OCI-LY1 (cell line): Measurements from ENCODE around the gene VPS39.

ENCODE experiments used
- H2AFZ ChIP-seq: fragments of 200-600 bp; sonication (generic), shearing (Covaris generic); 2 replicates; pipeline ENCODE4 v1.6.0; 2014; ENCODE audit warnings: antibody characterized with exemption, mild to moderate bottlenecking, low read length
- H3F3A ChIP-seq: fragments of 200-600 bp; sonication (generic), shearing (Covaris generic); 2 replicates; pipeline ENCODE4 v1.6.0; 2014; ENCODE audit warnings: mild to moderate bottlenecking, antibody characterized with exemption, low read length, moderate library complexity; ENCODE audit not compliant: insufficient read depth
- H3K27ac ChIP-seq: fragments of 200-600 bp; sonication (generic); 2 replicates; pipeline ENCODE4 v1.5.1; 2014; ENCODE audit warnings: low read length, mixed run types, mild to moderate bottlenecking, low read depth; ENCODE audit not compliant: poor library complexity, severe bottlenecking
- H3K27me3 ChIP-seq: fragments of 200-600 bp; sonication (generic); 2 replicates; pipeline ENCODE4 v1.6.0; 2014; ENCODE audit warnings: antibody characterized with exemption, mild to moderate bottlenecking, low read length, moderate library complexity; ENCODE audit not compliant: insufficient read depth
- H3K36me3 ChIP-seq: fragments of 200-600 bp; sonication (generic); 2 replicates; pipeline ENCODE4 v1.6.1; 2014; ENCODE audit warnings: mild to moderate bottlenecking, antibody characterized with exemption, low read length, moderate library complexity, mixed read lengths; ENCODE audit not compliant: insufficient read depth
- H3K4me1 ChIP-seq: fragments of 200-600 bp; sonication (generic); 2 replicates; pipeline ENCODE4 v1.5.1; 2014; ENCODE audit warnings: mild to moderate bottlenecking, low read length, moderate library complexity; ENCODE audit not compliant: insufficient read depth, severe bottlenecking
- H3K4me2 ChIP-seq: fragments of 200-600 bp; sonication (generic), shearing (Covaris generic); 2 replicates; pipeline ENCODE4 v1.6.1; 2014; ENCODE audit warnings: low read length
- H3K4me3 ChIP-seq: fragments of 200-600 bp; sonication (generic); 2 replicates; pipeline ENCODE4 v1.5.1; 2014; ENCODE audit warnings: low read length, low read depth, mild to moderate bottlenecking, mixed read lengths; ENCODE audit not compliant: poor library complexity, severe bottlenecking
- H3K79me2 ChIP-seq: fragments of 200-600 bp; shearing (Covaris generic); 2 replicates; pipeline ENCODE4 v1.6.1; 2016; ENCODE audit warnings: mixed run types, low read length, mixed read lengths; ENCODE audit not compliant: insufficient read depth
- H3K9ac ChIP-seq: fragments of 200-600 bp; sonication (generic), shearing (Covaris generic); 2 replicates; pipeline ENCODE4 v1.6.1; 2014; ENCODE audit warnings: mild to moderate bottlenecking, low read length, mixed read lengths
- H3K9me2 ChIP-seq: fragments of 200-600 bp; sonication (generic), shearing (Covaris generic); 2 replicates; pipeline ENCODE4 v1.6.1; 2014; ENCODE audit warnings: low read depth, mild to moderate bottlenecking, low read length, mixed read lengths
- H3K9me3 ChIP-seq: fragments of 200-600 bp; shearing (Covaris generic); 2 replicates; pipeline ENCODE4 v1.6.1; 2014; ENCODE audit warnings: low read length, mixed read lengths
- H4K20me1 ChIP-seq: fragments of 200-600 bp; sonication (generic), shearing (Covaris generic); 2 replicates; pipeline ENCODE4 v1.6.0; 2016; ENCODE audit warnings: mild to moderate bottlenecking, low read length; ENCODE audit not compliant: insufficient read depth
- EZH2 ChIP-seq: fragments of 200-600 bp; sonication (generic), shearing (Covaris generic); IDR thresholded peaks from 2 replicates; pipeline ENCODE4 v1.8.0; 2017; ENCODE audit warnings: borderline replicate concordance, mixed run types, mild to moderate bottlenecking, antibody characterized with exemption, low read length, moderate library complexity, mixed read lengths
- TF ChIP-seq, protein P1 (sequence below): fragments of 200-600 bp; sonication (generic), shearing (Covaris generic); IDR thresholded peaks from 2 replicates; pipeline ENCODE4 v1.5.1; 2017; ENCODE audit warnings: mild to moderate bottlenecking, antibody characterized with exemption, low read length, moderate library complexity, mixed read lengths

The VPS39 gene

DNA sequence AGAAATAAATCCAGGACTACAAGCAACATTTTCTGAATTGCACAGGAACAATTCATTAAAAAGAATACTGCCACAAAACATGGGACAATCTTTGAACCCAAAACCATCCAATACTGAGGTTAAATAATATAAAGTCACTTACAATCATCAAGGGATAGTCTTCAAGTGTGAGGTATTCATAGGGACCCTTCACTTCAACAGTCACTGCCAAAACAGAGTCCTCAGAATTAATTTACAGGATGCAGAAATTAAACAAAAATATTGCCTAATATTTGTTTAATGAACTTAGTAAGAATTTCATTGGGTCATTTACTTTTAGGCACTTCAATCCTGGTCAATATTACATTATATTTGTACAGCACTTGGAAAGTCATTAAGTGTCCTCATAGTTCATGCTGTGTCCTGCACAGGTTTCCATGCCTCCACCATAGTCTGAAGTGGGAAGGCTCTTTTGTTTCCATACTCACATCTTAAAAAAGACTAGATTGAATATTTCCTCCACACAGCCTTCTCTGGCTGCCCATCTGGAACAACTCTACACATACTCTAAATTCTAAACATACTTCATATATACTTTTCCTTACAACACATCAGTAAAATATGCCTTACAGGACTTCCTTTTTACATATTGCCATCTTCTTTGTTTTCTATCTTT lies 31.6 kb upstream of the VPS39 start:
- TF ChIP-seq, protein P1, sequence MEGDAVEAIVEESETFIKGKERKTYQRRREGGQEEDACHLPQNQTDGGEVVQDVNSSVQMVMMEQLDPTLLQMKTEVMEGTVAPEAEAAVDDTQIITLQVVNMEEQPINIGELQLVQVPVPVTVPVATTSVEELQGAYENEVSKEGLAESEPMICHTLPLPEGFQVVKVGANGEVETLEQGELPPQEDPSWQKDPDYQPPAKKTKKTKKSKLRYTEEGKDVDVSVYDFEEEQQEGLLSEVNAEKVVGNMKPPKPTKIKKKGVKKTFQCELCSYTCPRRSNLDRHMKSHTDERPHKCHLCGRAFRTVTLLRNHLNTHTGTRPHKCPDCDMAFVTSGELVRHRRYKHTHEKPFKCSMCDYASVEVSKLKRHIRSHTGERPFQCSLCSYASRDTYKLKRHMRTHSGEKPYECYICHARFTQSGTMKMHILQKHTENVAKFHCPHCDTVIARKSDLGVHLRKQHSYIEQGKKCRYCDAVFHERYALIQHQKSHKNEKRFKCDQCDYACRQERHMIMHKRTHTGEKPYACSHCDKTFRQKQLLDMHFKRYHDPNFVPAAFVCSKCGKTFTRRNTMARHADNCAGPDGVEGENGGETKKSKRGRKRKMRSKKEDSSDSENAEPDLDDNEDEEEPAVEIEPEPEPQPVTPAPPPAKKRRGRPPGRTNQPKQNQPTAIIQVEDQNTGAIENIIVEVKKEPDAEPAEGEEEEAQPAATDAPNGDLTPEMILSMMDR, result no peak
- TF ChIP-seq EZH2, result no peak
- H3K9me2 ChIP-seq, result no peaks in the 10 kb centered on the region
- H3K27me3 ChIP-seq, result no peaks in the 10 kb centered on the region
- peaks cover 51% of the 10 kb centered on the region; the same call in 1 of the 2 replicates for H3K36me3 ChIP-seq
- H3K9ac ChIP-seq, result no peak overlapping the region
- no peak overlapping the region for H3K27ac ChIP-seq
- H3F3A ChIP-seq, result no peaks in the 10 kb centered on the region
- H3K9me3 ChIP-seq, result no peaks in the 10 kb centered on the region
- H3K79me2 ChIP-seq, result no peaks in the 10 kb centered on the region
- no peak overlapping the region for H3K4me3 ChIP-seq
- no peak overlapping the region for H2AFZ ChIP-seq
- H3K4me1 ChIP-seq, result no peaks in the 10 kb centered on the region
- H4K20me1 ChIP-seq, result no peaks in the 10 kb centered on the region
- H3K4me2 ChIP-seq, result no peak overlapping the region

DNA sequence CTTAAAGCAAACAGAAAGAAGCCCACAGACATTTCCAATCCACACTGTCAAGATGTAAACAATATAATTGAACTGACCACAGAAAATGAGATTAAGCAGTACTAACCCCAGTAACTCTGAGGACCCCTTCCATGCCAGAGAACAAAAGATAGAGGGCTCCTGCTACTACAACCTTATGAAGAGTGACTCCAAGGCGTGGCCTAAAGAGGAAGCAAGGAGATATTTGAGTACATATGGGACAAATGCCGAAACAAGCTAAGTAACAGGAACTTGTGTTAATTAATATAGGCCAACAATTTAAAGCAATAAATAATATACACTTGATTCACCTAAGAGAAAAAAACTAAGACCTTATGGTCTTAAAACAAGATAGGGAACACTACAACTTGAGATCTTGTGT lies 25.0 kb upstream of the VPS39 start:
- no peak overlapping the region for H3K9ac ChIP-seq
- no peaks in the 10 kb centered on the region for H3F3A ChIP-seq
- H3K27ac ChIP-seq, result no peak overlapping the region
- H3K27me3 ChIP-seq, result no peaks in the 10 kb centered on the region
- no peaks in the 10 kb centered on the region for H3K9me2 ChIP-seq
- no peaks in the 10 kb centered on the region for H3K4me1 ChIP-seq
- H3K4me3 ChIP-seq, result no peak overlapping the region
- H2AFZ ChIP-seq, result no peak overlapping the region
- no peaks in the 10 kb centered on the region for H4K20me1 ChIP-seq
- H3K4me2 ChIP-seq, result no peak overlapping the region
- H3K79me2 ChIP-seq, result no peaks in the 10 kb centered on the region
- H3K36me3 ChIP-seq, result peaks cover 66% of the 10 kb centered on the region; the same call in 1 of the 2 replicates
- H3K9me3 ChIP-seq, result no peaks in the 10 kb centered on the region
- TF ChIP-seq EZH2, result no peak
- TF ChIP-seq, protein P1, result no peak

DNA sequence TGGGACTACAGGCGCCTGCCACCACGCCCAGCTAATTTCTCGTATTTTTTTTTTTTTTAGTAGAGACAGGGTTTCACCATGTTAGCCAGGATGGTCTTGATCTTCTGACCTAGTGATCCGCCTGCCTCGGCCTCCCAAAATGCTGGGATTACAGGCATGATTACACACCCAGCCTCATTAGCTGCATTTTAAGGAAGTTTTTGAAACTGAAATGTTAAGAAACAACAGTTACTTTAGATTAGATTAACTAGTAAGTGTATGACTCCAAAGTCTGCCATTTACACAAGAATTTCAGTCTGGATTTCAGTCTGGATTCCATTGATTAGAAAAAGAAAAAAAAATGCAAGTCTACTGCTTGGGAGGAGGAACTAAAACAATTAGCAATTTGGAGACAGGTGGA lies 24.5 kb upstream of the VPS39 start:
- Histone ChIP-seq H3K4me3 (no peak overlapping the region), H2AFZ (no peak overlapping the region), H3K27ac (no peak overlapping the region), H3K4me2 (no peak overlapping the region), H3K79me2 (no peaks in the 10 kb centered on the region), H3K36me3 (peaks cover 66% of the 10 kb centered on the region; the same call in 1 of the 2 replicates), H3K4me1 (no peaks in the 10 kb centered on the region), H4K20me1 (no peaks in the 10 kb centered on the region), H3K27me3 (no peaks in the 10 kb centered on the region), H3K9ac (no peak overlapping the region), H3K9me3 (no peaks in the 10 kb centered on the region), H3F3A (no peaks in the 10 kb centered on the region), H3K9me2 (no peaks in the 10 kb centered on the region)
- TF ChIP-seq, protein P1, result no peak
- TF ChIP-seq EZH2, result no peak
